Nephron (organoid): ENCODE data around the gene PCDHAC2.

ENCODE experiments used
- H3K27ac Mint-ChIP-seq, 3 experiments: 2 replicates each; pipeline ENCODE4 v1.8.0; 2020; ENCODE audit warnings: mixed read lengths in 3 of 3, mild to moderate bottlenecking in 2 of 3, moderate library complexity in 1 of 3
- H3K27me3 Mint-ChIP-seq: 2 replicates; pipeline ENCODE4 v1.8.0; 2021; ENCODE audit warnings: low read depth, mild to moderate bottlenecking, moderate library complexity, mixed read lengths
- H3K36me3 Mint-ChIP-seq: 2 replicates; pipeline ENCODE4 v1.8.0; 2020; ENCODE audit warnings: low read depth, mixed read lengths
- H3K4me1 Mint-ChIP-seq: 2 replicates; pipeline ENCODE4 v1.8.0; 2020; ENCODE audit warnings: mixed read lengths
- H3K4me3 Mint-ChIP-seq, 3 experiments: 2 replicates each; pipeline ENCODE4 v1.8.0; 2020; ENCODE audit warnings: mild to moderate bottlenecking in 3 of 3, mixed read lengths in 3 of 3, moderate library complexity in 2 of 3
- H3K9me3 Mint-ChIP-seq: 2 replicates; pipeline ENCODE4 v1.8.0; 2020; ENCODE audit warnings: mixed read lengths
- TF ChIP-seq, protein P1 (sequence below), 3 experiments: fragments of 200-600 bp; sonication (generic); IDR thresholded peaks; one replicate each; pipeline ENCODE4 v1.5.0; 2021; ENCODE audit warnings: antibody characterized with exemption in 3 of 3; ENCODE audit not compliant: unreplicated experiment in 3 of 3

Gene PCDHAC2

GRCh38 chr5:140966293-140967225, at the start of gene PCDHAC2:
TSS of gene PCDHAC2 (plus strand) at chr5:140966476. CDS start at chr5:140966767, 291 bp downstream.
- Mint-ChIP-seq H3K27me3 (peaks cover 25% of the 10 kb centered on the region), H3K27ac (peak within 1 kb of the TSS; percentile 4 to 41 (median 7)), H3K4me1 (peaks cover 20% of the 10 kb centered on the region), H3K36me3 (no peaks in the 10 kb centered on the region), H3K4me3 (peak within 1 kb of the TSS; percentile 87 to 93 (median 88)), H3K9me3 (no peaks in the 10 kb centered on the region)
- TF ChIP-seq, protein P1, sequence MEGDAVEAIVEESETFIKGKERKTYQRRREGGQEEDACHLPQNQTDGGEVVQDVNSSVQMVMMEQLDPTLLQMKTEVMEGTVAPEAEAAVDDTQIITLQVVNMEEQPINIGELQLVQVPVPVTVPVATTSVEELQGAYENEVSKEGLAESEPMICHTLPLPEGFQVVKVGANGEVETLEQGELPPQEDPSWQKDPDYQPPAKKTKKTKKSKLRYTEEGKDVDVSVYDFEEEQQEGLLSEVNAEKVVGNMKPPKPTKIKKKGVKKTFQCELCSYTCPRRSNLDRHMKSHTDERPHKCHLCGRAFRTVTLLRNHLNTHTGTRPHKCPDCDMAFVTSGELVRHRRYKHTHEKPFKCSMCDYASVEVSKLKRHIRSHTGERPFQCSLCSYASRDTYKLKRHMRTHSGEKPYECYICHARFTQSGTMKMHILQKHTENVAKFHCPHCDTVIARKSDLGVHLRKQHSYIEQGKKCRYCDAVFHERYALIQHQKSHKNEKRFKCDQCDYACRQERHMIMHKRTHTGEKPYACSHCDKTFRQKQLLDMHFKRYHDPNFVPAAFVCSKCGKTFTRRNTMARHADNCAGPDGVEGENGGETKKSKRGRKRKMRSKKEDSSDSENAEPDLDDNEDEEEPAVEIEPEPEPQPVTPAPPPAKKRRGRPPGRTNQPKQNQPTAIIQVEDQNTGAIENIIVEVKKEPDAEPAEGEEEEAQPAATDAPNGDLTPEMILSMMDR (IDR thresholded peaks at IDR 0.05; ENCODE audit: unreplicated experiment in 3 of 3) = no peak

DNA sequence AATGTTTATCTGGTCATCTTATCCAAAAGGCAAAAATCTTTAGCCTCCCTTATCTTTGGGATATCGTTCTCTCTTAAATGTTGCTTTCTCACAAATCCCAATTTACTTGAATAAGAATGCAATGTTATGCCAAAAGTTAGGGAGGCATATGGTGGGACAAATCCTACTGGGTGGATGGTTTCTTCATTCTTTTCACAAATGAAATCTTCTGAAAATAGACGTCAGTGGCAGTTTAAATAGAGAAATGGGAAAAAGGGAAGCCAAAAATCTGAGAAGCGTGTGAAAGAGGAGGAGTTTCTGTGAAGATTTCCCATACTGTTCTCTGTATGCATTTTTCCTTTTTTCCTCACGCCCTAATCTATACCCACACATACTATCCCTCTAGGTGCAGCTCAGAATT, 42.7 kb upstream of the PCDHAC2 start:
- TF ChIP-seq, protein P1 (IDR thresholded peaks at IDR 0.05; ENCODE audit: unreplicated experiment in 3 of 3) = no peak
- H3K9me3 Mint-ChIP-seq = no peaks in the 10 kb centered on the region
- H3K4me3 Mint-ChIP-seq = no peak overlapping the region

GRCh38 chr5:140925806-140926442, 40.4 kb upstream of the PCDHAC2 start, which contains the start of gene PCDHAC1:
TSS of gene PCDHAC1 (plus strand) at chr5:140926299. CDS start at chr5:140926893, 594 bp downstream.
- H3K4me1 Mint-ChIP-seq = no peaks in the 10 kb centered on the region
- peak within 1 kb of the TSS; percentile 86 to 91 (median 89) for H3K4me3 Mint-ChIP-seq
- H3K27me3 Mint-ChIP-seq = peaks cover 23% of the 10 kb centered on the region
- TF ChIP-seq, protein P1 (IDR thresholded peaks at IDR 0.05; ENCODE audit: unreplicated experiment in 3 of 3) = no peak
- peak within 1 kb of the TSS in 1 of 3 experiments; percentile 62 for H3K27ac Mint-ChIP-seq
- H3K36me3 Mint-ChIP-seq = peaks cover 6% of the 10 kb centered on the region
- no peaks in the 10 kb centered on the region for H3K9me3 Mint-ChIP-seq

More for the DNA sequence above, 42.7 kb upstream of the PCDHAC2 start:
- H3K27ac Mint-ChIP-seq = no peak overlapping the region
- H3K36me3 Mint-ChIP-seq = peaks cover 1% of the 10 kb centered on the region
- H3K4me1 Mint-ChIP-seq = no peaks in the 10 kb centered on the region
- peaks cover 23% of the 10 kb centered on the region for H3K27me3 Mint-ChIP-seq

DNA sequence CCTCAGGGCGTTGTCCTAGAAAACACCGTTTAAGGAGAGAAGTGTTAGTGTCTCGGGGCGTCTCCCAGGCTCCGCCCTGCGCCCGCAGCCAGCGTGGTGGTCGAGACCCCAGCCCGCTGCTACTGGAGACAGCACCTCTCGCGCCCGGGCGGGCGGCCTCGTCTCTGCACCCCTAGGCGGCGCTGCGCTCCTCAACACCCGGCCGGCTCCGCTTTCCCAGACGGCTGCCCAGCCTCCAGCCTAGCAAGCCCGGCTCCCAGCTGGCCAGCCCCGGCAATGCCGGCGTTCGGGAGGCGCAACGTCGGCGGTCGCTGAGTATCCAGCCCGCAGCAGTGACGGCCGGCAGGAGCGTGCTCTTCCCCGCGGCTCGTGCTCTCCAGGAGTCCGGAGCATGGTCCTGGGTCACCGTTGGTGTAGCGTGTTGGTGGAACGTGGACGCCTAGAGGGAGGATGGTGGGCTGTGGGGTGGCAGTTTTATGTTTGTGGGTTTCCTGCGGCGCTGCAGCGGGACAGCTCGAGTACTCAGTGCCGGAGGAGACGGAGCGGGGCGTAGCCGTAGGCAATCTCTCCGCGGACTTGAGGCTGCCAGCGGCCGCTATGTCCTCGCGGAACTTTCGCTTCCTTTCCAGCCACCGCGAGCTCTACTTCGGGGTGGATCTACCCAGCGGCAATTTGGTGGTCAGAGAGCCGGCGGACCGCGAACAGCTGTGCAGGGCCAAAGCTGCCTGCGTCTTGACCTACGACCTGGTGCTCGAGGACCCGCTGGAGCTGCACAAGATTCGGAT, 39.6 kb upstream of the PCDHAC2 start:
- peaks cover 23% of the 10 kb centered on the region for H3K27me3 Mint-ChIP-seq
- peaks cover 6% of the 10 kb centered on the region for H3K36me3 Mint-ChIP-seq
- H3K27ac Mint-ChIP-seq = peak overlapping the region in 1 of 3 experiments; percentile 62
- peak overlapping the region; percentile 86 to 91 (median 89) for H3K4me3 Mint-ChIP-seq
- no peaks in the 10 kb centered on the region for H3K9me3 Mint-ChIP-seq
- TF ChIP-seq, protein P1 (IDR thresholded peaks at IDR 0.05; ENCODE audit: unreplicated experiment in 3 of 3) = peak; percentile 96 to 97 (median 96)
- no peaks in the 10 kb centered on the region for H3K4me1 Mint-ChIP-seq

DNA sequence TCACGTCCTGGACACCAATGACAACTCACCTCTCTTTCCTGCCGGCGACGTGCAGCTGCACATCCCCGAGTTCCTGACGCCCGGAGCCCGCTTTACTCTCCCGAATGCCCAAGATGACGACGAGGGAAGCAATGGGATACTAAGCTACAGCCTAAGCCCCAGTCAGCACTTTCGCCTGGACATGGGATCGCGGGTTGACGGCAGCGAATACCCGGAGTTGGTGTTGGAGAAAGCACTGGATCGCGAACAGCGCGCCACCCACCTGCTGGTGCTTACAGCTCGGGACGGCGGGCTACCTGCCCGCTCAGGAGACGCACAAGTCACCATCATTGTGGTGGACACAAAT, 39.1 kb upstream of the PCDHAC2 start:
- peaks cover 6% of the 10 kb centered on the region for H3K36me3 Mint-ChIP-seq

More for the DNA sequence above, 39.1 kb upstream of the PCDHAC2 start:
- H3K4me3 Mint-ChIP-seq = peak overlapping the region; percentile 86 to 91 (median 89)
- TF ChIP-seq, protein P1 (IDR thresholded peaks at IDR 0.05; ENCODE audit: unreplicated experiment in 3 of 3) = no peak
- H3K27ac Mint-ChIP-seq = peak overlapping the region in 1 of 3 experiments; percentile 62
- no peaks in the 10 kb centered on the region for H3K9me3 Mint-ChIP-seq
- H3K4me1 Mint-ChIP-seq = no peaks in the 10 kb centered on the region
- H3K27me3 Mint-ChIP-seq = peaks cover 23% of the 10 kb centered on the region
